GM21529 (cell line): Measurements from ENCODE around the gene OR10A6.

Experiments
- ATAC-seq: cut with Tn5 transposase; IDR thresholded peaks from one replicate; pipeline ENCODE4 v1.9.1; 2021; ENCODE audit not compliant: unreplicated experiment

The OR10A6 gene, protein sequence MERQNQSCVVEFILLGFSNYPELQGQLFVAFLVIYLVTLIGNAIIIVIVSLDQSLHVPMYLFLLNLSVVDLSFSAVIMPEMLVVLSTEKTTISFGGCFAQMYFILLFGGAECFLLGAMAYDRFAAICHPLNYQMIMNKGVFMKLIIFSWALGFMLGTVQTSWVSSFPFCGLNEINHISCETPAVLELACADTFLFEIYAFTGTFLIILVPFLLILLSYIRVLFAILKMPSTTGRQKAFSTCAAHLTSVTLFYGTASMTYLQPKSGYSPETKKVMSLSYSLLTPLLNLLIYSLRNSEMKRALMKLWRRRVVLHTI

DNA sequence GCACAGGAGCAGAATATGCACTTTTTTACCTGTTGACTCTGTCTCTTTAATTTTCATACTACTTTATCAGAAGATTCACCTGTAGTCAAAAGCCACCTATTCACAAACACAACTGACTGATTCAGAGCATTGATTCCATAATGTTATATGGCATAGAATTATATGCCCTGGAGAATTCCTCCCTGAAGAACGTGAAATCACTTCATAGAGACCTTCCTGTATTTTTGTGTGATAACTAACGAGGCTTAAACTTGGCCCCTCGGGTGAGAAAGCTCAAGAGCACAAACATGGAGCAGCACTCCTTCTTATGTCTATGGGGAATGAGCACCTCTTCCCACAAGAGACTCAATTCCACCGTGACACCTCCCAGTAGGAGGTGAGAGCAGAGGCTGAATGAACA is at the start of gene OR10A6:
Gene OR10A6 (minus strand): TSS at position 101 of the 400 bp plus-strand sequence. CDS start 2,606 bp downstream, outside the sequence.
- no peak for ATAC-seq

DNA sequence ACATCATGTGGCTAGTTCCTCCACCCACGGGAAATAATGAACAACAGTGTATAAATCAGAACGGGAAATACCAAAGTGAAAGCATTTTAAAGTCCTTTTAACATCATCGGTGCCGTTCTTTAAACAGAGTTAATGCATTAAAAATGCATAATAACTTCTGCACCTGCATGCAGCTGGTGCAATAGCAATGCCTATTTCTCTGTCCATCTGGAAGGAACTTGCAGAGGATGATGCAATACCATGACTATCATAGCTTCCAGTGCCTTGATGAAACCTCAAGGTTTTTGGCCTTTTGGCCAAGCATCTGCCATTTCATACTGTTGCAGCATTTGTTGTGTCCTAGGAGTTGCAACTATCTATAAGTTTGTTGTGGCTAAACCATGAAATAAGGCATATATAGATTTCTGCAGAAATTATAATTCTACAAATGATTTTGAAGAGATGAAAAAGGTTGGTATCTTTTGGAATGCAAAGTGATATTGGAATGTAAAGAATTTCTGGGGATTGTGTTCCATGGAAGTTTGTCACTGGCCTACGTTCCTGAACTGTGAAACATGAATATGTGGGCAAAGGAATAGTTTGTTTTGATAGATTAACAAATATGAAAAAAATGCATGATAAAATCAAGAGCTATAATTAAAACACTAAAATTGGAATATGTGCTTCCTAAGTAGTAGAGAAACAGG is 46.3 kb upstream of the OR10A6 start:
- no peak for ATAC-seq

DNA sequence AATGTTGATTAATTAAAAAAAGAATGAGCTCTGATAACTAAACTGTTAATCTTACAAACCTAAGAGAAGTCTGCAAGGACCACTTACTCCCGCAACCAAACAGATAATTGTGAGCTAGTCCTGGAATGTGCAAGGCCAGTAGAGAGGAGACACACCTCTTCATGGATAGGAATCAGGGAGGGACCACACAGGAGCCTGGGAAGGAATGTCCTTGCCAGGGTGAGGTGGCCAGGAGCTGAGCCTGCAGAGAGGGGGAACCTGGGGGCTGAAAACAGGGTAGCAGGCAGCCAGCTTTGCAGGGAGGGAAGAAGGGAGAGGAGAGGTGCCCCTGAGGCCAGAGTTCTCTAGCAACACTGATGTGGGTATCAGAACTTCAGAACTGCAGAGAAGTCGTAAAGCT is 43.6 kb upstream of the OR10A6 start:
- no peak for ATAC-seq

DNA sequence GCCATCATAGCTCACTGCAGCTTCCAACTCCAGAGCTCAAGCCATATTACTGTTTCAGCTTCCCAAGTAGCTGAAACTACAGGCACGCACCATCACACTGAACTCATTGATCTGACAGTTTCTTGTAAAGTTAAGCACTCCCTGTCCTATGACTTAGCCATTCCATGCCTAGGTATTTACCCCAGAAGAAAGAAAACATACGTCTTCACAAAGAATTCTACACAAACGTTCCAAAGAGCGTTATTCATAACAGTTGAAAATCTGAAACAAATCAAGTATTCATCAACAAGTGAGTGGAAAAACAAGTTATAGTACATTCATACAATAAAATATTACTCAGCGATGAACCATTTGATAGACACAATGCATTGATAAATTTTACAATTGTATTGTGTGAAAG is 41.9 kb upstream of the OR10A6 start:
- ATAC-seq = no peak

DNA sequence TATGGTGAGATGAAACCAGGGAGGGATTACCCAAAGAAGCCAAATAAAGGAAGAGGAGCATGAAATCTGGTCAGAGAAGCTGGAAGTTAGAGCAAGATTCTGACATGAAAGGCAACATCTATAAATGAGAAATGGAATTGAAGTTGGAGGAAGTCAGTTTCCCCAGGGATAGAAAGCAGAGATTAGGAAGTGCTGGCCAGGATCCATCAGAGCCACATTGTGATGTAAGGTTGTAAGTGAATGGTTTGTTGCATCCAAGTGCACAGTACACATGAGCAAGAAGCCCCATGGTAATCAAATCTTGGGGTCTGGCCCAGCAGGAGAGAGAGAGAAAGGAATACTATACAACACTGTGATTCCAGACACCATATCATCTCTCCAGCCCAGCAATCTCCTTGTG is 40.8 kb upstream of the OR10A6 start:
- no peak for ATAC-seq

DNA sequence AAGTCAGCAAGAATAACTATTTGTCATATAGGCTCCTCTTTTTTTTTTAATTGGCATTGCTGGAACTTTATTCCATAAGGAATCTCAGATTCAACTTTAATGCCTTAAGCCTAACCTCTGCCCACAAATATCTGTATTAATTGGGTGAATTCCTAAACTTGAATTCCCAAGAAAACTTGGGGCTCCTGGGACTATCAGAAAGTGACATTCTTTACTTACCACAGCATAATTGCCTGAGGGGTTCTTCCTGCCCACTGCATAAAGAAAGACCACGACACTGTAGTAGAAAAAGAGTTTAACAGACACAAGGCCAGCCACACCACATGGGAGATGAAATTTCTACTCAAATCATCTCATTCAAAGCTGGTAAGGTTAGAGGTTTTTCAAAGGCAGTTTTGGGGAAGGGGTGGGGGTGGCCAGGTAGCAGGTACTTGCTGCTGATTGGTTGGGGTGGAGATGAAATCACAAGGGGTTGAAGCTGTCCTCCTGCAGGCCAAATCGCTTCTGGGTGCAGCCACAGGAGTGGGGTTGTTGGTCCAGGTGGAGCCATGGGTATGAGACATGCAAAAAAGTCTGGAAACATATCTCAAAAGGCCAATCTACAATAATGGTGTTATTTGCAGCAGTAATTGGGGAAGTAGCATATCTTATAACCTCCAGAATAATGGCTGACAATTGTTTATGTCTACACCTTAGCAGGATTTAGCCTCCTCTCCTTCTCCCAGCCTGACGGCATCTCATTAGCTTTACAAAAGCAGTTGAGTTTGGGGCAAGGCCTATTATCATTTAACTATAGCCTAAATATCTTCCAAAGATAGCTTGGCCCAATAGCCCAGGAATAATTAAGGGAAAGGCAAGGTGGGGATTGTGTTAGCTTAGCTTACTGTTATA is 38.9 kb upstream of the OR10A6 start:
- ATAC-seq = no peak

DNA sequence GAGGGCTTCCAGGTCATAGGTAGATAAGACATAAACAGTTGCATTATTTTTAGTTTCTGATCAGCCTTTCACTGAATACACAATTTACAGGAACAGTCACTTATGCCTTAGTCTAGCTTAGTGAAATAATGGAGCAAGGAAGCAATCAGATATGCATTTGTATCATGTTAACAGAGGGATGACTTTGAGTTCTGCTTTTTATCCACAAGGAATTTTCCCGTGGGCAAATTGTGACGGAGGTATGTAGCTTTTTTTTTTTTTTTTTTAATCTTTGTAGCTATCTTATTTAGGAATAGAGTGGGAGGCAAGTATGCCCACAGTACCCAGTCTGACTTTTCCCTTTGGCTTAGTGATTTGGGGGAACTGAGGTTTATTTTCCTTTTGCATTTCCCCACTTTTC is 37.6 kb upstream of the OR10A6 start:
- no peak for ATAC-seq

DNA sequence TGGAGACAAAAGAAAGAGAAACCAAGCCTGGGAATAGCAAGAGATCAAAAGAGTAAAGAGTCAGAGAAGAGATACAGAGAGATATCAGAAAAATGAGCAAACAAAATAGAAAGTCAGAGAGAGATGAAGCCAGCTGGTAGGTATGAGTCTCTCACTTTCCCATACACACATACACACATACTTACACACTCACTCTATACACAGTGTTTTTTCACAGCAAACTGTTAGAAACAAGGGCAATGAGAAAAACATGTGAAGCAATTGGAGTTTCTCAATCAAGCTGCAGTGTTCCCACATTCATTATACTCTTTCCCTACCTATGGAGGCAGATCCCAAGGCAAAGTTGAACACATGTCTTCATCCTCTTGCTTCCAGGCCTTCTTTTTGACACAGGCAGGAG is 36.8 kb upstream of the OR10A6 start:
- no peak for ATAC-seq

DNA sequence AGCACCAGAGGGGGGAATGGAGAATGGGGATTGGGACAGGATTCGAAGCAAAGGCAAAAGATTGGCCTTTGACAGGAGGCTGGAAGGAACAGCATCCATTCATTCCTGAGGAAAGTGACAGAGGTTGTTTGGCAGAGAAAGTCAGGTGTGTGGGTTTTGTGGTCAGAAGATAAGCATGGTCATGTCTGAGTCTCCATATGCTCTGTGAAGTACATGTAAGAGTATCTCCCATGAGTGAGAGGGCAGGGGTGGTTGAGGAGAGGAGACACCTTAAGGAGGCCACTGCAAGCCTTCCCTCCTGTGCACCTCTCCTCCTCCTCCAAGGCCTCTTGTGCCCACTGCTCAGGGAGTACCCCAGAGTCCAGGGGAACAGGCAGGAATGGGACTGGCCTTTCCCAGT is 36.0 kb upstream of the OR10A6 start:
- no peak for ATAC-seq

DNA sequence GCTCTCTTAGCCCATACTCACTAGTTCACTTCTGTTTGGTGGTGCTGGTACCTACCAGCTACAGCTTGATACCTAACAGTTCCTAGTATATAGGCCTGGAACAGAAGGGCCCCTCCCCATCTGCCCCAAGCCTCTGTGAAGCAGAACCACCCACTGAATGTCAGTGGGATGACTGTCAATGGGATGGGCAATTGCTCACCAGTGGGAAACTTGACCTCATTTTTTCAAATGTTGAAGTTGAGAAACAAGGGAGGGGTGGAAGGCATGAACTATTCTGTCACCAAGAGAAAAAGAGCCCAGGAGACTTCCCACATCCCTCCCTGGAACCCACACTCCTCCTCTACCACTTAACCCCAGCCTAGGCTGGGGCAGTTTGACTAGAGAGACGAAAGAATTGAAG is 34.3 kb upstream of the OR10A6 start, which contains the start of gene NLRP10:
Gene NLRP10 (minus strand): TSS at position 62 of the 400 bp plus-strand sequence. CDS start 1,952 bp downstream, outside the sequence.
- ATAC-seq = no peak

DNA sequence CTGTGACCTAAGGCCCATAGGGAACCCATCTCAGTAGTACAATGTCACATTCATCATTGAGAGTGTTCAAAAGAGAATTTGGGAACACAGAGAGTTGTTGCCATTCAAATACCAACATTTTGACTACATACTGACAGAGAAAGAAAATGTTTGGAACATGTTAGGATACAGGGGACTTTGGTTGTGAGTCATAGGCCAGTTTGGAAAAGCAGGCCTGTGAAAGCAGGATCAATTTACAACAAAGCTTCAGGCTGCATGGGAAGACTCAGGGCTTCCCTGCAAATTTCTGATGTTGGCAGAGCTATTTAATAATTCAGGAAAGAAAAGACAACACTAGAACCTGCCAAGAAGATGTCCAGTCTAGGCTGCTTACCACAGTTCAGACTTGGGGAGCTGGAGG is 33.8 kb upstream of the OR10A6 start:
- no peak for ATAC-seq

DNA sequence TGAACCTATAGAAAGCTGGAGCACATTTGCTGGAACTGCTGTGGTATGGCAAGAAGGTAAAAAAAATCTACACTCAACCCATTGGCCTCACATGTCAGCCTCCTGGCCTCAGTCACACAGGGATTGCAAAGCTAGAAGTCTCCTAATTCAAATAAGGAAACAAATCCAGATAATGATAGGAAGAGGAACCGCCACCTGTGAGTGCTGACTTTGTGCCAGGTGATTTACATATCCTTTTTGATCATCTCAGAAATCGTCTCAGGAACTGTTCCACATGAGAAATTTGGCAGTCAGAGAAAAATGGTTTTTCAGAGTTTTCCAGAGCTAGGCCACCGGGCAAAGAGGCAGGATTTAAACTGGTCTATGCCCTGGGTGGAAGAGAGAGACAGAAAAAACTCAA is 33.2 kb upstream of the OR10A6 start:
- no peak for ATAC-seq

DNA sequence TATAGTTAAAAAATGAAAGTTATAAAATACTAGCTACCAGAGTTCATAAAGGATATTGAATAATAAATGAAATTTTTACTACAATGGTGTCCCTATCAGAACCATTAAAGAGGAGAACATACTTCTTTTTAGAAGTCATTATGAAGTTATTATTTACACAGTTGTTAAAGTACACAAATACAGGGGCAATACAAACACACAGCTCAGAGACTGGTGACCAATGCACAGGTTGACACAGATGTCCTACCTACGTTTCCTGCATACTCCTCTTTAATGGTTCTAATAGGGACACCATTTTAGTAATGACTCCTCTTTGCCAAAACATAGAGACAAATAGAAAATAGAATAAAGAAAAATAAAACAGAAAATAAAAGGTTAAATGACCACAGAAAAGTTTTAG is 24.1 kb upstream of the OR10A6 start:
- ATAC-seq = no peak

DNA sequence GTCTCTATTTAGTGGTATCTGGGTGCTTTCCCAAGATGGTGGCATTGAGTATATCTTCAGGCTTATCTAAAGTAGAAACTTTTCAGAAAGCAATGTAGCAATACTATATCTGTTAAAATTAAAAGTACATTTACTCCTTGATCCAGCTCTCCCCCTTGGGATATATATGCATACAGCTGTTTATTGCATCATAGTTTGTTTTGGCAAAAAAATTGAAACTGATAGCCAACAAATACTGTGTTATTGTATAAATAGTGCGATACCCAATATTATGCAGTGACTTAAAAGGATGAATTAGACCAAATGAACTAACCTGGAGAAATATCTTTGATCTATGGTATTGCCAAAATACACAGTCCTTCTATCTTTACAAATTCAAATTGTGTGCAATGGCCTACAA is 18.9 kb upstream of the OR10A6 start:
- no peak for ATAC-seq

DNA sequence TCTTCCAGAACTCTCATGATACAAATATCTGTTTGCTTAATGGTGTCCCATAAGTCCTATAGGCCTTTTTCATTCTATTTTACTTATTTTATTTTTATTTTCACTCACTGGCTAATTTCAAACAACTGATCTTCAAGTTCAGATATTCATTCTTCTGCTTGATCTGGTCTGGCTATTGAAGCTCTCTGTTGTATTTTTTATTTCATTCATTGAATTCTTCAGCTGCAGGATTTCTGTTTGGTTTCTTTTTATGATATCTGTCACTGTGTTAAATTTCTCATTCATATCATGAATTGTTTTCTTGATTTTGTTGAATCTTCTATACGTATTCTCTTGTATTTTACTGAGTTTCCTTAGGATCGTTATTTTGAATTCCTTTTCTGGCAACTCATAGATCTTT is 13.1 kb upstream of the OR10A6 start:
- no peak for ATAC-seq

DNA sequence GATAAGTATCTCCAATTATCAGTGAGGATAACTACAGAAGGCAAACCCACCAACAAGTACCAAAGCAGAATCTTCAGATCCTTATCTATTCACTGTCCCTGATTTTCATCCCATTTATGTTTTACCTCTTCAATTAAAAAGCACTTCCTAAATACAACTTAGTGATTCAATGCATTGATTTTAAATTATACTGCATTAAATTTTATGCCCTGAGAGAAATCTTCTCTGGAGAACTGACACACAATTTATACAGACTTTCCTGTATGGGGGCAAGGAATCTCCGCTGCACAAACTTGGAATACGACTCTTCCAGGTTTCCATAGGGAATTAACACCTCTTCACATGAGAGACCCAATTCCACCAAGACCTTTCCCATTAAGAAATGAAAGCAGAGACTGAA is 10.5 kb upstream of the OR10A6 start, which contains the start of gene OR10A3:
Gene OR10A3 (minus strand): TSS at position 101 of the 400 bp plus-strand sequence. CDS start 2,188 bp downstream, outside the sequence.
- ATAC-seq = no peak

DNA sequence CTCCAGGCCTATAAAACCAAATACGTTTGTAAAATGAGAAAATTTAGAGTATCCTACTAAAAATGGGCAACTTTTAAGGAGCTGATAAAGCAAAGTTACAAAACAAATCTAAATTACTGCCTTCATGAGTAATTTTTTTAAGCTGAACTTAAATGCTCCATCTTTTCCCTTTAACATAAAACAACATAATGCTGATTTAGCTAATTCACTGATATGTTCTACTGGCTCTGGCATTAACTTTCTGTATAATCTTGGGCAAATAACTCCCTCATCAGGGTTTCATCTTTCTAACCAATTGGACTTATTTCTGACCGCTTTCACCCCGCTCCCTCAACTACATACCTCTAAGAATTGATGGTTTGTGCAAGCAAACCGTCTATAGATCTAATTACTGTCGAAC is 10.1 kb upstream of the OR10A6 start:
- ATAC-seq = no peak

DNA sequence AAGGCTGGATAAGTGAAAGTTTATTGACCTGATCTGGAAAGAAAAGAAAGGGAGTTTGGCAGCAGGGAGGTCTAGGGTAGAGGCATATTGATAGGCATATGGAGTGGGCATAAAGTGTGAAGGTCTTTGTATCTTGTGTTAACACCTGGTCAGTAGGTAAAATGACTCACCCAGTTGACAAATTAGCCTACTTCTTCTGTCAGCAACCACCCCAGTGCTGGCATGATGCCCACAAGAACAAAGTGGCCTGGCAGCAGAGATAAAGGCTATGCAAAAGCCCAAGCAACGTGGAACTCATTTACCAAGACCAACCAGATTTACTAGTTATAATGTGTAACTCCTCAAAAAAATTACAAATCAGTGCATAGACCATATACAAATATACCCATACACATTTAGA is 5.5 kb upstream of the OR10A6 start:
- no peak for ATAC-seq

DNA sequence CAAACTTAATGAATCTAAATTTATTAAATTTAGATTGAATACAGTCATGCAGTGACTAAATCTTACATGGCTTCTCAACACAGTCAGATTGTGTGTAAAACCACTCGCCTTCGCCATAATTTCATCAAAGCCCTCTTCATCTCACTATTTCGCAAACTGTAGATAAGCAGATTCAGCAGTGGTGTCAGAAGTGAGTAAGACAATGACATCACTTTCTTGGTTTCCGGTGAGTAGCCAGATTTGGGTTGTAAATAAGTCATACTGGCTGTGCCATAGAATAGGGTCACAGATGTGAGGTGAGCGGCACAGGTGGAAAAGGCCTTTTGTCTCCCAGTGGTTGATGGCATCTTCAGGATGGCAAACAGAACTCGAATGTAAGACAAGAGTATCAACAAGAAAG is 3.4 kb downstream of the OR10A6 start:
- ATAC-seq = no peak

DNA sequence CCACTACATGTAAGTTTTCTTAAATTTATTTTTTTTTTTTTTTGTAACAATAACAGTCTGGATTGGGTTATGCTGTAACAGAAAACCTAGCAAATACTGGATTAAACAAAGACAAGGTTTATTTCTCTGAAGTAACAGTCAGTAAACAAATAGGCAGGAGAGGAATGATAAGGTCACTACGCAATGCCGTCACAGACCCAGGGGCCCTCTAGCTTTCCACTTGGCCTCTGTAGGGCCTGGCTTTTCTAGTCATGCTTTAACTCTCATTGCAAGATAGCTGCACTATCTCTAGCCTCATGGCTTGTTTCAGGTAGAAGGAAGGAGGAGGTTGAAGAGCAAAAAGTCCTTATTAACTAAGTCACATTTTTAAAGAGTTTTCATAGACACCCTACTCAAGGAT is 6.5 kb downstream of the OR10A6 start:
- ATAC-seq = no peak

DNA sequence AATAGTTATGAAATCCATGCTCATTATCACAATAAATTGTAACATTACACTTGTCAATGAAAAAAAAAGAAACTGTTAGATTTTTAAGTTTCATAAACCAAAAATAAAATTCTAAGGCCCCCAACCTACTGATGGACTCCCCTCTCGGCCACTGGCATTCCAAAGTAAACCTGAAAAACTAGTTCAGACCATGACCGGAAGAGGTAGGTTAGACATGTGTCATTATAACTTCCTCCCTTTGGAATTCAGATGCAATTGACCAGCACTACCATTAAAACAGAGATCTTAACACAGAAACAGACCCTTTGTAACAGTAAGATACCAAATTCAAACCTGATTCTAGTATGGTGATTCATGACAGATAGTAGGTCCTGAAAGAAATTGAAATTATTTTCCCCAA is 12.9 kb downstream of the OR10A6 start:
- no peak for ATAC-seq

DNA sequence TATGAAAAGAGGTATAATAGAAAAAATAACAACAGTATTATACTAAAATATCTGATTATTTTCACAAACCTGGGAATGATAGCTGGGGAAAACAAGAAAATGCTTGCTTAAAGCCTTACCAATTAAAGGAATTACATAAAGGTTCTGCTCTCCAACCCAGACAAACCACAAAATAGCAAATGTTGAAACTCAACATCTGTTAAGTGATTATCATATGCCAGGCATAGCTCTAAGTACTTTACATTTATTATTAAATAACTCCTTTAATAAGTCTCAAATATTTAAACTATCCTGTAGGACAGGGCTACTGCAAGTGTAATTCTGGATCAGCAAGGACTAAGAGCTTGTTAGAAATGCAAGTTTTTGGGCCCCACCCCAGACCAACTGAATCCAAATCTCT is 20.1 kb downstream of the OR10A6 start:
- no peak for ATAC-seq
